Progenitor cell of endocrine pancreas (in vitro differentiated cells): ENCODE measurements around the gene CCL28. TPM values are rescaled to one million over a fixed set of nuclear protein-coding genes. Genes with fewer than 3 reads are reported as not detected.
"Not testable (repeated sequence)": the region's sequence is repeated elsewhere in the genome, so short reads cannot be mapped to it uniquely, and the experiment has no call there.

ENCODE experiments used
- DNase-seq: peaks from one replicate; pipeline ENCODE4 v3.0.0; 2021; ENCODE audit warnings: low spot score; ENCODE audit not compliant: unreplicated experiment
- H3K27ac Mint-ChIP-seq: 2 replicates; pipeline ENCODE4 v1.8.0; 2021; ENCODE audit warnings: mild to moderate bottlenecking, moderate library complexity, mixed read lengths
- H3K27me3 Mint-ChIP-seq: 2 replicates; pipeline ENCODE4 v1.8.0; 2021; ENCODE audit warnings: mixed read lengths
- H3K36me3 Mint-ChIP-seq: 2 replicates; pipeline ENCODE4 v1.8.0; 2022; ENCODE audit warnings: mixed read lengths; ENCODE audit not compliant: insufficient read depth
- H3K4me1 Mint-ChIP-seq: 2 replicates; pipeline ENCODE4 v1.8.0; 2021; ENCODE audit warnings: low read depth, mixed read lengths
- H3K4me3 Mint-ChIP-seq: 2 replicates; pipeline ENCODE4 v1.8.0; 2021; ENCODE audit warnings: low read depth, mild to moderate bottlenecking, moderate library complexity, mixed read lengths
- H3K9me3 Mint-ChIP-seq: 2 replicates; pipeline ENCODE4 v1.8.0; 2021; ENCODE audit warnings: low read depth, mixed read lengths
- total RNA-seq: library from RNA; stranded (reverse); gene quantifications from 2 replicates; pipeline ENCODE4 v1.2.1, GENCODE V29; 2021
- TF ChIP-seq, protein P1 (sequence below): fragments of 200-600 bp; sonication (generic); IDR thresholded peaks from one replicate; pipeline ENCODE4 v1.5.0; 2021; ENCODE audit warnings: antibody characterized with exemption, mild to moderate bottlenecking; ENCODE audit not compliant: unreplicated experiment

Gene CCL28
- total RNA-seq, 1 donor from 2014 or later: not detected

DNA sequence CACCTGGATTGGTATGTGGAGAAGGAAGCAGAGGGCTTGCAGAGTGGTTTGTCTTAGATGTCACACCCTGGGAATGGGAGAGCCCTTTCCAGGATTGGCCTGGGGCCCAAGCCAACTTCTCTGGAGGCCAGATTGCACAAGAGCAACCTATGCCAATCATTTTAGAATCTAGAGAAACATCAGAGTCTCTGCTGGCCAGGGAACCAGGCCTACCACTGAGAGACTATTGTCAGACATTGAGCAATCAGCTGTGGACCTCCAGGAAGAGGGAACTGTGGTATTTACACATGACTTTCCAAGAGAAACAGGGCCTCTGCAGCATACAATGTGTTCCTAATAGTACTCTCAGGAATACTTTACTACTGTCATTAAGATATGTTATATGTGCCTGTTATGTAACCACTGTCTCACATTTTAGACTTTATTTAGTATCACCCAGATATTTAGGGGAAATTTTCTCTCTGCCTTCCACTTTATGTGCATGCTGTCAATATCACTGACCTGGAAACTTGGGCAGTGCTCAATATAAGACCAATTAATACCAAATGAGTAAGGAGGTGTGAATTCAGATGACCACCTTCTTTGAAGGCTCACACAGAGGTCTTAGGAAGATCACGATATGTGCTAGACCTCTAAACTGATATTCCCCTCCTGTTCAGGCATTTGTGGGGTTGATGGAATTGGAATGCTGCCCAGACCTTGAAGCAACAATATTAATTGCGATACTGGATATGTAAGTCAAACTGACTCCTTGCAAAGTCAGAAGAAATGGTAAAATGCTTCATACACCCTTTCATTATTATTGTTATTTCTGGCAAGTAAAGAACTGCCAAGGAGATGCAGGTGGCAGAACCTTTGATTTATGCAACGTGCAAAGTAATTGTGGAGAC, 20.5 kb upstream of the CCL28 start:
- H3K4me1 Mint-ChIP-seq: peaks cover 5% of the 10 kb centered on the region
- no peaks in the 10 kb centered on the region for H3K36me3 Mint-ChIP-seq
- H3K4me3 Mint-ChIP-seq: no peak overlapping the region
- peaks cover 3% of the 10 kb centered on the region for H3K9me3 Mint-ChIP-seq
- no peaks in the 10 kb centered on the region for H3K27me3 Mint-ChIP-seq
- TF ChIP-seq, protein P1, sequence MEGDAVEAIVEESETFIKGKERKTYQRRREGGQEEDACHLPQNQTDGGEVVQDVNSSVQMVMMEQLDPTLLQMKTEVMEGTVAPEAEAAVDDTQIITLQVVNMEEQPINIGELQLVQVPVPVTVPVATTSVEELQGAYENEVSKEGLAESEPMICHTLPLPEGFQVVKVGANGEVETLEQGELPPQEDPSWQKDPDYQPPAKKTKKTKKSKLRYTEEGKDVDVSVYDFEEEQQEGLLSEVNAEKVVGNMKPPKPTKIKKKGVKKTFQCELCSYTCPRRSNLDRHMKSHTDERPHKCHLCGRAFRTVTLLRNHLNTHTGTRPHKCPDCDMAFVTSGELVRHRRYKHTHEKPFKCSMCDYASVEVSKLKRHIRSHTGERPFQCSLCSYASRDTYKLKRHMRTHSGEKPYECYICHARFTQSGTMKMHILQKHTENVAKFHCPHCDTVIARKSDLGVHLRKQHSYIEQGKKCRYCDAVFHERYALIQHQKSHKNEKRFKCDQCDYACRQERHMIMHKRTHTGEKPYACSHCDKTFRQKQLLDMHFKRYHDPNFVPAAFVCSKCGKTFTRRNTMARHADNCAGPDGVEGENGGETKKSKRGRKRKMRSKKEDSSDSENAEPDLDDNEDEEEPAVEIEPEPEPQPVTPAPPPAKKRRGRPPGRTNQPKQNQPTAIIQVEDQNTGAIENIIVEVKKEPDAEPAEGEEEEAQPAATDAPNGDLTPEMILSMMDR: no peak
- no peak overlapping the region for H3K27ac Mint-ChIP-seq
- DNase-seq: no peak

GRCh38 chr5:43429706-43430105, 17.5 kb upstream of the CCL28 start:
- Mint-ChIP-seq H3K27me3 (no peaks in the 10 kb centered on the region), H3K27ac (no peak overlapping the region), H3K9me3 (peaks cover 3% of the 10 kb centered on the region), H3K36me3 (no peaks in the 10 kb centered on the region), H3K4me1 (peaks cover 5% of the 10 kb centered on the region), H3K4me3 (no peak overlapping the region)
- no peak for DNase-seq
- TF ChIP-seq, protein P1: no peak

- H3K27me3 Mint-ChIP-seq: no peaks in the 10 kb centered on the region
- H3K36me3 Mint-ChIP-seq: no peaks in the 10 kb centered on the region
- peaks cover 5% of the 10 kb centered on the region for H3K4me1 Mint-ChIP-seq
- H3K9me3 Mint-ChIP-seq: peaks cover 3% of the 10 kb centered on the region
- DNase-seq: no peak
- TF ChIP-seq, protein P1: no peak
- H3K4me3 Mint-ChIP-seq: no peak overlapping the region
- H3K27ac Mint-ChIP-seq: no peak overlapping the region
These were observed 16.8 kb upstream of the CCL28 start for GRCh38 chr5:43429016-43429415.

GRCh38 chr5:43427306-43427705, 15.1 kb upstream of the CCL28 start:
- no peak for DNase-seq
- H3K9me3 Mint-ChIP-seq: peaks cover 3% of the 10 kb centered on the region
- no peak overlapping the region for H3K27ac Mint-ChIP-seq
- TF ChIP-seq, protein P1: no peak
- no peaks in the 10 kb centered on the region for H3K36me3 Mint-ChIP-seq
- no peaks in the 10 kb centered on the region for H3K27me3 Mint-ChIP-seq
- H3K4me3 Mint-ChIP-seq: no peak overlapping the region
- H3K4me1 Mint-ChIP-seq: no peaks in the 10 kb centered on the region

GRCh38 chr5:43425983-43426382, 13.8 kb upstream of the CCL28 start:
- Mint-ChIP-seq H3K27ac (no peak overlapping the region), H3K27me3 (no peaks in the 10 kb centered on the region), H3K4me1 (peaks cover 6% of the 10 kb centered on the region), H3K36me3 (no peaks in the 10 kb centered on the region), H3K9me3 (peaks cover 3% of the 10 kb centered on the region), H3K4me3 (no peak overlapping the region)
- TF ChIP-seq, protein P1: no peak
- no peak for DNase-seq

DNA sequence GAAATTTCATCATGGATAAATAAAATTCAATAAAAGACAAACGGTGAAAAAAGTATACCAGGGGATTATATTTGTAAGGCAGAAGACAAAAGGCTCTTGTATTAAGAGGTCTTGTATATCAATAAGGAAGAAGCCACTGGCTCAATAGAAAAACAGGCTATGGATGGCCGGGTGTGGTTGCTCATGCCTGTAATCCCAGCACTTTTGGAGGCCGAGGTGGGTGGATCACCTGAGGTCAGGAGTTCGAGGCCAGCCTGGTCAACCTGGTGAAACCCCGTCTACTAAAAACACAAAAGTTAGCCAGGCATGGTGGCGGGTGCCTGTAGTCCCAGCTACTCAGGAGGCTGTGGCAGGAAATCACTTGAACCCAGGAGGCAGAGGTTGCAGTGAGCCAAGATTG, 10.9 kb upstream of the CCL28 start:
- H3K4me1 Mint-ChIP-seq, H3K27me3 Mint-ChIP-seq, DNase-seq, H3K27ac Mint-ChIP-seq, H3K36me3 Mint-ChIP-seq, H3K4me3 Mint-ChIP-seq, H3K9me3 Mint-ChIP-seq: not testable (repeated sequence)
